ENCODE data around the gene KCNH1.

The KCNH1 gene

DNA sequence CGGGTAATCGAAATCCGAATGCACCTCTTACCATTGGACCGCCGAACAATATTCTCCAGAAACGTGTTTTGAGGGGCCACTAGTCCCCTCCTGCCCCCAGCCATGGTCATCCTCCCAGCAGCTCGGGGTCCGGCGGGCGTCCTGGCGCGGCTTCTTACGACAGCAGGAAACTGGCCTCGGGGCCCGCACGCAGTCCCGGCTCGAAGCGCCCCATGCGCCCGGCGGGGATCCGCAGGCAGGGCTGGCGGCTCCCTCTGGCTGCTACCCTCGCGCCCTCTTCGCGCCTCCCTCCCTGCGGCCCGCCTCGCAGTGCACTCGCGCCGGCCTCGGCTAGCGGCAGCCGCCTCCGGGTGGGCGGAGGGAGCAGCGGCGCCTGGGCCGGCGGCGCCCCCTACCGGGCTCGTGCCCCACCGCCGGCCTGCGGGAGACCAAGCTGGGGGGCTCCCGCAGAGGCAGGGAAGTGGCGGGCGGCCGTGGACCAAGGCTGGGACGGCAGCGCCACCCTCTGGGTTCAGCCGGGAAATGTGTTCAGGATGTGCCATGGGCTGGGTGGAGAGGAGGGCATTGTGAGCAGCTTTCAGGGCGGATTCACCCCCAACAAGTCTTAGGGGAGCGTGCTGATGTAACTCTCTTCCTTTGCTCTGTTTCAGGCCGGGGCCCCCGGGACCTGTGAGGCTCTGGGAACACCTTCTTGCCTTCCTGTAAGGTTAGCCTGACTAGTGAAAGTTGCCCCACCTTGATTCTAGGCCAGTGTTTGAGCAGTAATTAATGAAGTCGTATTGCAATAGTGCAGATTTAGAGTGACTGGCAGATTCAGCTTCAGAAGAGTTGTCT lies at the start of gene KCNH1:
TSS of gene KCNH1 (minus strand) at position 313 of the 834 bp plus-strand sequence. CDS start at position 110, 203 bp downstream.
- DNase-seq (ENCODE audit: low read depth in 2 of 2) = peak; percentile 47 to 72

DNA sequence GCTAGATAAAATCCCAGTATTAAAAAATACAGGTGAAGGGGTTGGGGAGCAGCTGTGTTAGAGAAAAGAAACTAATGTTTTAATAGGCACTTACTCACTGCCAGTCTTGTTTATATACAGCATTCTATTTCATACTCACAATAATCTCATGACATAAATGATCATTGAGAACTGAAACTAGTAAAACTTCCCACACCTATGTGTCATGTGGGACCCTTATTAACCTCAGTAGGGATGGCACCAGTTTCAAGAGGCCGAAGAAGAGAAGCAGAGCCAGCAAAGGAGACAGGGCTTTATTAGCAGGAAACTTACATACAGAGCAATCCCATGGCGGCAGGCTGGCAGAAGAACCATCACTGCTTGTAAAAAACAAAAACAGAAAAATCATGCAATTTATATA lies 48.8 kb upstream of the KCNH1 start:
- no peak for DNase-seq (ENCODE audit: low read depth in 2 of 2)

GRCh38 chr1:211174375-211174774 lies 40.4 kb upstream of the KCNH1 start:
- no peak for DNase-seq (ENCODE audit: low read depth in 2 of 2)

- DNase-seq (ENCODE audit: low read depth in 2 of 2) = no peak
These were observed 38.7 kb upstream of the KCNH1 start for GRCh38 chr1:211172657-211173056.

DNA sequence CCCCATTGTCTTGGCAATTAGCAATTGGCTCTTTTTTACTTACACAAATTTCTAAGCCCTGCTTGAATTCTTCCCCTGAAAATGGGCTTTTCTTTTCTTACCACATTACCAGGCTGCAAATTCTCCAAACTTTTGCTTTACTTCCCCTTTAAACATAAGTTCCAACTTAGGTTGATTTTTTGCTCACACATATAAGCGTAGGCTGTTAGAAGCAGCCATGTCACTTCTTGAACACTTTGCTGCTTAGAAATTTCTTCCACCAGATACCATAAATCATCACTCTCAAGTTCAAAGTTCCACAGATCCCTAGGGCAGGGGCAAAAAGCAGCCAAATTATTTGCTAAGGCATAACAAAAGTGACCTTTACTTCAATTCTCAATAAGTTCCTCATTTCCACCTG lies 35.4 kb upstream of the KCNH1 start:
- no peak for DNase-seq (ENCODE audit: low read depth in 2 of 2)

DNA sequence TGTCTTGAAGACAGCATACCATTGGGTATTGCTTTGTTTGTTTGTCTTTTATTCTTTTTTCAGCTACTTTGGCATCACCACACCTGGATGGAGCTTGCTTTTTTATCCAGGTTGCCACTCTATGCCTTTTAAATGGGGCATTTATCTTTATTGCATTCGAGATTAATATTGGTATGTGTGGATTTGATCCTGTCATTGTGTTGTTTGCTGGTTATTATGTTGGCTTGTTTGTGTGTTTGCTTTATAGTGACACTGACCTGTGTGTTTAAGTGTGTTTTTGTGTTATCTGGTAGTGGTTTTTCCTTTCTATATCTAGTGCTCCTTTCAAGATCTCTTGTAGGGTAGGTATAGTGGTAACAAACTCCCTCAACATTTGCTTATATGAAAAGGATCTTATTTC lies 24.9 kb upstream of the KCNH1 start:
- DNase-seq (ENCODE audit: low read depth in 2 of 2) = no peak

- no peak for DNase-seq (ENCODE audit: low read depth in 2 of 2)
These were observed 21.1 kb upstream of the KCNH1 start for GRCh38 chr1:211155040-211155439.

- no peak for DNase-seq (ENCODE audit: low read depth in 2 of 2)
These were observed 20.0 kb upstream of the KCNH1 start for GRCh38 chr1:211153932-211154331.

DNA sequence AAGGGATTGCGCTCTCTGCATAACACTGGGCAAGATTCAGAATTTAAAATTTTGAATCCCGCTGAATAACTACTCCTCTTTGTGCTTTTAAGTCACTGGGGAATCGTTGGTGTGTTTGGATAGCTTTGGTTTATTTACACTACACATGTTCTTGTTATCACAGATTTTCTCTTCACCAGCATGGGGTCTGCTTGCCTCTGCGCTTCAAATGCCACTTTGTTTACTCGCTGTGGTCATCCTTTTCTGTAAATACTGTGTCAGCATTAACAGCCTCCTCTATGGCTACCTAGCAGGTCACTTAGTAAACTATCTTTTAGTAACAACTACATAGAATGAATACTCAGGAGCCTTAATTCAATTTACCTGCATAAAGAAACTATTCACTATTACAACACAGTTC lies 14.4 kb upstream of the KCNH1 start:
- DNase-seq (ENCODE audit: low read depth in 2 of 2) = no peak

GRCh38 chr1:211145944-211146343 lies 12.0 kb upstream of the KCNH1 start:
- DNase-seq (ENCODE audit: low read depth in 2 of 2) = no peak

DNA sequence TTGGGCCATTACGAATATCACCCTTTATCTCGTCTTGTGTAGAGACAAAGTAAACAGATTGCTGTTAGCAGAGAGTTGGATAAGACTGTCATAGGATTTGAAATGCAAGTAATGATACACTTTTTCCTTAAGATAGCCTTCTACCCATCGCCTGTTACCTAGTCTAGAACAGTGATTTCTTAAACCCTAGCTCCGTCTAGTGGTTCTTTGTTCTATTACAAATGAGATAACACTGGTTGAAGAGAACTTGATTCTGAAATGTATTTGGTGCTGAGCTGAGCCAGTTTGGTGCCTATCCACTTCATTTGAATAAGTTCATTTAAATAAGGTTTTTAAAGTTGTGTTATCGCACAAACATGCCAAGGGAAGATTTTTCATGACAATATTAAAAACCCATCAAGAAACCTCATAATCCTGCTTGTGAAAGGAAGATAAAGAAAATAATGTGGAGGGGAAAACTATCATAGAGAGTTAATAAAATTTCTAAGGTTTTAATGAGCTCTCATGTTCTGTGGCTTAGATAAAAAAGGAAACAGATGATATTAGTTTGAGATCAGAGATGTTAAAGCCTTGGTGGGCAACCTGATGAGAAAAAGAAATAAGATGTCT lies 1.5 kb upstream of the KCNH1 start:
- DNase-seq (ENCODE audit: low read depth in 2 of 2) = no peak

- no peak for DNase-seq (ENCODE audit: low read depth in 2 of 2)
These were observed 534 bp downstream of the KCNH1 start for GRCh38 chr1:211133393-211133835.

- DNase-seq (ENCODE audit: low read depth in 2 of 2) = no peak
These were observed 1.1 kb downstream of the KCNH1 start for GRCh38 chr1:211132721-211133392.

DNA sequence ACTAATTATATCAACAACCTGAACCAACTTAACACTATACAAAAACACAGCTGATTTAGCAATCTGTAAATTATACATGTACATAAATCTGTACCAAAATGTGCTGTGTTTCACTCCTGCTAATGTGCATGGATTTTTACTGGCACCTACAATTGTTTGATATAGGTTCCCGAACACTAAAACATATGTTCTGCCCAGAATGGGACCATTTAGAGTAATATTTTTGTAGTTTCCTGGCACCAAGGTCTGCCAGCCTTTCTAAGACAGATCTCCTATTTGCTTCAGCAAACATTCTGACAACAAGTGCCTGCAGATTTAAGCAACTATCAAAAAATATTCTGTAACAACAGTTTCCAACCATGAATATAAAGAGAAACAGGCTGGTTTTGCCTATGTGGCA lies 4.2 kb downstream of the KCNH1 start:
- DNase-seq (ENCODE audit: low read depth in 2 of 2) = no peak

- DNase-seq (ENCODE audit: low read depth in 2 of 2) = no peak
These were observed 6.8 kb downstream of the KCNH1 start for GRCh38 chr1:211127166-211127565.

- DNase-seq (ENCODE audit: low read depth in 2 of 2) = no peak
These were observed 7.3 kb downstream of the KCNH1 start for GRCh38 chr1:211126622-211127021.

- DNase-seq (ENCODE audit: low read depth in 2 of 2) = no peak
These were observed 15.4 kb downstream of the KCNH1 start for GRCh38 chr1:211118407-211119102.

DNA sequence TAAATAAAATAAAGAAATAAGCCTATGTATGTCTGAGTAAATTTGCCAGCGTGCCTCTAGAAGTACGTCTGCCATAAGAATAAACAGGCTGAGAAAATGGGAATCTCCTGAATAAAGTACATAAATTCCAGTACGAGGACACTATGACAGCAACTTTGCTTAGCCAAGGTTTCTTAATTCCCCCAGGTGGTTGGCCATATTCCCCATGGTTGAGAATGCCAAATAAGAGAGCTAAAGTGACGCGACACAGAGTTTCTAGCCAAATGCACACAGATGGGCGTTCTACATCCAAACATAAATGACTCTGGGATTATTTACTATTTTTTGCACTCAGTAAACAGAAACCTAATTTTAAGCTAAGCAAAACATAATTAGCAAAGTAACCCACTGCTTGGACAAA lies 19.5 kb downstream of the KCNH1 start:
- DNase-seq (ENCODE audit: low read depth in 2 of 2) = no peak

- DNase-seq (ENCODE audit: low read depth in 2 of 2) = no peak
These were observed 20.4 kb downstream of the KCNH1 start for GRCh38 chr1:211113566-211113965.

- DNase-seq (ENCODE audit: low read depth in 2 of 2) = no peak
These were observed 22.6 kb downstream of the KCNH1 start for GRCh38 chr1:211111351-211111750.

DNA sequence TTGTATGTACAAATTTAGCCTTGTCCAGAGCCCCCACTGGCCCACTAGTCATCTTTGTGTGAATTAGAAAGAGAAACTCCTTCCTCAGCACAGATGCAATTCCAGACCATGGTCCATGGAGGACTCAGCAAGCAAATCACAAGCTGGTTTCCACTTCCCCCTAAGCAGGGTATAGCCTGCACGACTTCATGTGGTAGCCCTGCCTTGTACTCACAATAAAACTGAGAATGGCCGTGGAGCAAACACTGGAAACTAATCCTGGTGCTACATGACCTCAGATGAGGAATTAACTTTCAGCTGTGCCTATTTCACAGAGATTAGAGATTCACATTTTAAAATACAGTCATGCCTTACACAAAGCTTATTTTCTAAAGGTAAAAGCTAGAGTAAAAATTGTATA lies 32.5 kb downstream of the KCNH1 start:
- no peak for DNase-seq (ENCODE audit: low read depth in 2 of 2)

DNA sequence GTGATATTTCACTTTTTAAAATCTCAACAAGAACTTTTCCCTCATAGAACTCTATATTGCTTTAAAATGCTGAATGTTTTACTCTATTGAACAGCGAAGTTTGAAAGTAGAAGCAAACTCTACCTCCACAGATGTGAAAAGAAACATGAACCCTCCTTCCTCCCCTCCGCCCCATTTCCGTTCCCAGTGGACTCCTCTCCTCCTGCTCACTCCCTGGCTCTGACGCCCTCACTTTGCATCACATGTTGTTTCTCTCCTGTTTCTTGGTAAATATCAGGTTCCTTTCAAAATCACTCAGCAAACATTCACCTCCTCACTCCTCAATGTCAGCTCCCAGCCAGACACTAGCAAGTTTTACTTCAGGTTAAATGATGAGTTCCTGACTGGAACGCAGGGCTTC lies 34.6 kb downstream of the KCNH1 start:
- DNase-seq (ENCODE audit: low read depth in 2 of 2) = no peak
